ENCODE measurements around the gene OPCML. TPM values are rescaled to one million over a fixed set of nuclear protein-coding genes. Genes with fewer than 3 reads are reported as not detected.

Gene OPCML
- total RNA-seq, 4 donors from 2014 or later: 0.33 TPM; not detected in 3

DNA sequence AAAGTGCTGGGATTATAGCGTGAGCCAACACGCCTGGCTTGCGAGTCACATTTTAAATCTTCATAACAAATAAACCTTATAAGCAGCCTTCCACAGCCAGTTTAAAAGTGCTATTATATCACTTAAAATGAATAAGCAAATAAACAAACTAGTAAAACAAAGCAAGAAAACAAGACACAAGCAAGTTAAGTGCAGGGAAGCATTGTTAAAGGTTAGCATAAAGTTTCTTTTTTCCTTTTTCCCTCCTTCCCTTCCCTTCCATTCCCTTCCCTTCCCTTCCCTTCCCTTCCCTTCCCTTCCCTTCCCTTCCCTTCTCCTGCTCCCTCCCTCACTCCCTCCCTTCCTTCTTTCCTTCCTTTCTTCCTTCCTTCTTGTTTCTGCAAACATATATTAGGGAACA, 278.7 kb downstream of the OPCML start:
- intact Hi-C loops (cut with DNase I): no loop called here
- H3K27me3 ChIP-seq: no peaks in the 10 kb centered on the region
- H3K4me1 ChIP-seq: no peaks in the 10 kb centered on the region
- TF ChIP-seq, protein P1, sequence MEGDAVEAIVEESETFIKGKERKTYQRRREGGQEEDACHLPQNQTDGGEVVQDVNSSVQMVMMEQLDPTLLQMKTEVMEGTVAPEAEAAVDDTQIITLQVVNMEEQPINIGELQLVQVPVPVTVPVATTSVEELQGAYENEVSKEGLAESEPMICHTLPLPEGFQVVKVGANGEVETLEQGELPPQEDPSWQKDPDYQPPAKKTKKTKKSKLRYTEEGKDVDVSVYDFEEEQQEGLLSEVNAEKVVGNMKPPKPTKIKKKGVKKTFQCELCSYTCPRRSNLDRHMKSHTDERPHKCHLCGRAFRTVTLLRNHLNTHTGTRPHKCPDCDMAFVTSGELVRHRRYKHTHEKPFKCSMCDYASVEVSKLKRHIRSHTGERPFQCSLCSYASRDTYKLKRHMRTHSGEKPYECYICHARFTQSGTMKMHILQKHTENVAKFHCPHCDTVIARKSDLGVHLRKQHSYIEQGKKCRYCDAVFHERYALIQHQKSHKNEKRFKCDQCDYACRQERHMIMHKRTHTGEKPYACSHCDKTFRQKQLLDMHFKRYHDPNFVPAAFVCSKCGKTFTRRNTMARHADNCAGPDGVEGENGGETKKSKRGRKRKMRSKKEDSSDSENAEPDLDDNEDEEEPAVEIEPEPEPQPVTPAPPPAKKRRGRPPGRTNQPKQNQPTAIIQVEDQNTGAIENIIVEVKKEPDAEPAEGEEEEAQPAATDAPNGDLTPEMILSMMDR (IDR thresholded peaks at IDR 0.05): no peak
- TF ChIP-seq POLR2A (IDR thresholded peaks at IDR 0.05): no peak
- WGBS, 2 donors: 31 to 46% methylated on average over 3 of the region's 3 CpGs
- DNase-seq: no peak
- no peaks in the 10 kb centered on the region for H3K36me3 ChIP-seq
- no peak overlapping the region for H3K4me3 ChIP-seq (replicated peaks in 1 of 3)
- H3K9me3 ChIP-seq: no peaks in the 10 kb centered on the region
- no peak overlapping the region for H3K27ac ChIP-seq

DNA sequence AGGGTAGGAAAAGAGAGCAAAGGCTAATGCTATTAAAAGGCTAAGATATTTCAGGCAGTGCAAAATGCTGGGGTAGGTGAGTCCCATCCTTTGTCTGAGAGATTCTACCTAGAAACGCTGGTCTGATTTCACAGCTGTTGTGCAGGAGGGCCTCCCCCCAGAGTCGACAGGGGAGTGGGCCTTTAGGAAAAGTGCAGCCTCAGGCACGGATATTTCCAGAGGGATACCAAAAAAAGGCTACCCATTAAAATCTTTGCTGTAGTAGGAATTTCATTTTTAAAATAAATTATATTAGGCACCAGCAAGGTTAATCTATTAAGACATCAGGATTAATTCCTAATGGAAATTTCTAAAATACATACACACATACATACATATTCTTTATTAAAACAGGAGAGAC, 280.5 kb downstream of the OPCML start:
- intact Hi-C loops (cut with DNase I): no loop called here
- Histone ChIP-seq H3K27ac (no peak overlapping the region), H3K9me3 (no peaks in the 10 kb centered on the region), H3K4me1 (no peaks in the 10 kb centered on the region), H3K4me3 (replicated peaks in 1 of 3) (no peak overlapping the region), H3K36me3 (no peaks in the 10 kb centered on the region), H3K27me3 (no peaks in the 10 kb centered on the region)
- TF ChIP-seq, protein P1 (IDR thresholded peaks at IDR 0.05): no peak
- no peak for TF ChIP-seq POLR2A (IDR thresholded peaks at IDR 0.05)
- DNase-seq: no peak
- 72 to 91% methylated on average over 3 of the region's 3 CpGs for WGBS, 2 donors

DNA sequence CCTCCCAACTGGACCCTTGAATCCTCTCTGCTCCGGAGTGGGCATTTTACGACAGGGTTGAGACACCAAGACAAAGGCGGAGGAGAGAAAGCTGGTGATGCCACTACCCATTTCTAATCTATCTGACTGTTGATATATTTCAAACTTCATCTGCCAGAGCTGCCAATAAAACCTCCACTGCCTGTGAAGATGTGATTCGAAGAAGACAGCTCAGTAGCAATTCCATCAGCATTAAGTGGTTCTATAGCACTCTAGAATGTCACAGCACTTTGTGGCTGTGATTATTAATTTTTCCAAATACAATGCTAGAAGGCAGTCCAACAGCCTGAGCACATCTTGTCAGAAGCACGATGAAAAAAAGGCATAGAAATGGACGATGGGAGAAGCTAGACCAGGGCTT, 282.8 kb downstream of the OPCML start:
- TF ChIP-seq, protein P1 (IDR thresholded peaks at IDR 0.05): no peak
- no peak for TF ChIP-seq POLR2A (IDR thresholded peaks at IDR 0.05)
- no peaks in the 10 kb centered on the region for H3K36me3 ChIP-seq
- H3K4me1 ChIP-seq: no peaks in the 10 kb centered on the region
- no peaks in the 10 kb centered on the region for H3K27me3 ChIP-seq
- intact Hi-C loops (cut with DNase I): no loop called here
- no peak overlapping the region for H3K4me3 ChIP-seq (replicated peaks in 1 of 3)
- 70 to 82% methylated on average over 6 of the region's 6 CpGs for WGBS, 2 donors
- H3K27ac ChIP-seq: no peak overlapping the region
- no peak for DNase-seq
- H3K9me3 ChIP-seq: no peaks in the 10 kb centered on the region

DNA sequence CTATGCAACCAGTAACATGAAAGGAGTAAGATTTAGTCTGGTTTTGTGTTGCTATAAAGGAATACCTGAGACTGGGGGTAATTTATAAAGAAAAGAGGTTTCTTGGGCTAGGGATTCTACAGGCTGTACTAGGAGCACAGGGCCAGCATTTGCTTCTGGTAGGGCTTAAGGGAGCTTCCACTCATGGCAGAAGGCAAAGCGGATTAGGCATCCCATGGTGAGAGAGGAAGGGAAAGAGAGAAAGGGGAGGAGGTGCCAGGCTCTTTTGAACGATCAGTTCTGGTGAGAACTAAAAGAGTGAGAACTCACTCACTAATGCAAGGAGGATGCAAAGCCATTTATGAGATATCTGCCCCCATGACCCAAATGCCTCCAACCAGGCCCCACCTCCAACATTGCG, 283.2 kb downstream of the OPCML start:
- no peaks in the 10 kb centered on the region for H3K36me3 ChIP-seq
- H3K27ac ChIP-seq: no peak overlapping the region
- H3K9me3 ChIP-seq: no peaks in the 10 kb centered on the region
- no peak for DNase-seq
- TF ChIP-seq POLR2A (IDR thresholded peaks at IDR 0.05): no peak
- TF ChIP-seq, protein P1 (IDR thresholded peaks at IDR 0.05): no peak
- 77 to 79% methylated on average over 3 of the region's 3 CpGs for WGBS, 2 donors
- intact Hi-C loops (cut with DNase I): no loop called here
- H3K4me3 ChIP-seq (replicated peaks in 1 of 3): no peak overlapping the region
- no peaks in the 10 kb centered on the region for H3K27me3 ChIP-seq
- no peaks in the 10 kb centered on the region for H3K4me1 ChIP-seq

DNA sequence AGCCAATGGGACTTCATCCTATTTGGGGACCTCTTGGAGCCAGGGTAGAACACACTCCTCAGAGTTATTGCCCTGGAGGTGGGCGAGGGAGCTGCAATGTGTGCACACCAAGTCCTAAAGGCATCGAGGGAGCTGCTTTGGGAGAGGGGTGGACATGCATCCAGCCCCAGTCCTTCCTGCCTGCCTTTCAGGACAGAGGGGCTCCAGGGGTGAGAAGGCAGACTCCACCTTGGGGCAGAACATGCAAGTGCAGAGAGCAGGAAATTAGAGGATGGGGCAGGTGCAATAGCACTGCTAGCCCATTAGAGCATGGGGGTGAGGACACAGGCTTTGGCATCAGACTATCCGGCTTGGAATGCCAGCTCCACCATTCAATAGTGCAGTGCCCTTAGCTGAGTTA, 288.5 kb downstream of the OPCML start:
- peaks cover 0 to 11% of the 10 kb centered on the region in 2 donors for H3K4me1 ChIP-seq
- WGBS, 2 donors: 84 to 88% methylated on average over 3 of the region's 3 CpGs
- no peak overlapping the region for H3K4me3 ChIP-seq (replicated peaks in 1 of 3)
- no peak overlapping the region for H3K27ac ChIP-seq
- intact Hi-C loops (cut with DNase I): no loop called here
- TF ChIP-seq, protein P1 (IDR thresholded peaks at IDR 0.05): no peak
- TF ChIP-seq POLR2A (IDR thresholded peaks at IDR 0.05): no peak
- no peak for DNase-seq
- no peaks in the 10 kb centered on the region for H3K36me3 ChIP-seq
- H3K9me3 ChIP-seq: no peaks in the 10 kb centered on the region
- H3K27me3 ChIP-seq: no peaks in the 10 kb centered on the region
